NCI-H146 treated with DMSO at 0.1 percent for 48 hours (cell line): ENCODE data around the gene SH2B2.
"Not testable (repeated sequence)": the region's sequence is repeated elsewhere in the genome, so short reads cannot be mapped to it uniquely, and the experiment has no call there.

Source experiments
- DNase-seq: peaks from one replicate; lab custom pipeline; 2025; ENCODE audit not compliant: unreplicated experiment; lab: John Stamatoyannopoulos, UW

The SH2B2 gene

GRCh38 chr7:102303669-102304422 is 17.2 kb downstream of the SH2B2 start:
- DNase-seq = no peak

GRCh38 chr7:102304668-102305067 is 18.0 kb downstream of the SH2B2 start:
- no peak for DNase-seq

GRCh38 chr7:102305414-102306268 is 19.0 kb downstream of the SH2B2 start:
- no peak for DNase-seq

GRCh38 chr7:102306916-102307677 is 20.4 kb downstream of the SH2B2 start:
- no peak for DNase-seq

- no peak for DNase-seq
Measured at GRCh38 chr7:102310414-102310815, 23.7 kb downstream of the SH2B2 start.

GRCh38 chr7:102312317-102312716 is 25.6 kb downstream of the SH2B2 start:
- no peak for DNase-seq

GRCh38 chr7:102313997-102314780 is 27.5 kb downstream of the SH2B2 start:
- DNase-seq = no peak

GRCh38 chr7:102317231-102318059 is 30.8 kb downstream of the SH2B2 start:
- DNase-seq = no peak

- no peak for DNase-seq
Measured at GRCh38 chr7:102318482-102318971, 31.9 kb downstream of the SH2B2 start.

- DNase-seq = no peak
Measured at GRCh38 chr7:102319671-102320070, 33.0 kb downstream of the SH2B2 start.

GRCh38 chr7:102320181-102320580 is 33.5 kb downstream of the SH2B2 start:
- no peak for DNase-seq

GRCh38 chr7:102320601-102321350 is 34.1 kb downstream of the SH2B2 start:
- no peak for DNase-seq

- DNase-seq = no peak
Measured at GRCh38 chr7:102321351-102322201, 34.9 kb downstream of the SH2B2 start.

- DNase-seq = no peak
Measured at GRCh38 chr7:102322202-102322715, 35.6 kb downstream of the SH2B2 start.

- no peak for DNase-seq
Measured at GRCh38 chr7:102323914-102324195, 37.2 kb downstream of the SH2B2 start.

GRCh38 chr7:102325106-102325505 is 38.4 kb downstream of the SH2B2 start:
- DNase-seq = not testable (repeated sequence)

- DNase-seq = no peak
Measured at GRCh38 chr7:102326157-102326889, 39.7 kb downstream of the SH2B2 start.
